ENCODE measurements around the gene ALKBH8.
A peak's percentile ranks its signal among the peaks of the same experiment; 100 is the strongest.
"Not testable (repeated sequence)": the region's sequence is repeated elsewhere in the genome, so short reads cannot be mapped to it uniquely, and the experiment has no call there.

ALKBH8 gene, protein sequence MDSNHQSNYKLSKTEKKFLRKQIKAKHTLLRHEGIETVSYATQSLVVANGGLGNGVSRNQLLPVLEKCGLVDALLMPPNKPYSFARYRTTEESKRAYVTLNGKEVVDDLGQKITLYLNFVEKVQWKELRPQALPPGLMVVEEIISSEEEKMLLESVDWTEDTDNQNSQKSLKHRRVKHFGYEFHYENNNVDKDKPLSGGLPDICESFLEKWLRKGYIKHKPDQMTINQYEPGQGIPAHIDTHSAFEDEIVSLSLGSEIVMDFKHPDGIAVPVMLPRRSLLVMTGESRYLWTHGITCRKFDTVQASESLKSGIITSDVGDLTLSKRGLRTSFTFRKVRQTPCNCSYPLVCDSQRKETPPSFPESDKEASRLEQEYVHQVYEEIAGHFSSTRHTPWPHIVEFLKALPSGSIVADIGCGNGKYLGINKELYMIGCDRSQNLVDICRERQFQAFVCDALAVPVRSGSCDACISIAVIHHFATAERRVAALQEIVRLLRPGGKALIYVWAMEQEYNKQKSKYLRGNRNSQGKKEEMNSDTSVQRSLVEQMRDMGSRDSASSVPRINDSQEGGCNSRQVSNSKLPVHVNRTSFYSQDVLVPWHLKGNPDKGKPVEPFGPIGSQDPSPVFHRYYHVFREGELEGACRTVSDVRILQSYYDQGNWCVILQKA

DNA sequence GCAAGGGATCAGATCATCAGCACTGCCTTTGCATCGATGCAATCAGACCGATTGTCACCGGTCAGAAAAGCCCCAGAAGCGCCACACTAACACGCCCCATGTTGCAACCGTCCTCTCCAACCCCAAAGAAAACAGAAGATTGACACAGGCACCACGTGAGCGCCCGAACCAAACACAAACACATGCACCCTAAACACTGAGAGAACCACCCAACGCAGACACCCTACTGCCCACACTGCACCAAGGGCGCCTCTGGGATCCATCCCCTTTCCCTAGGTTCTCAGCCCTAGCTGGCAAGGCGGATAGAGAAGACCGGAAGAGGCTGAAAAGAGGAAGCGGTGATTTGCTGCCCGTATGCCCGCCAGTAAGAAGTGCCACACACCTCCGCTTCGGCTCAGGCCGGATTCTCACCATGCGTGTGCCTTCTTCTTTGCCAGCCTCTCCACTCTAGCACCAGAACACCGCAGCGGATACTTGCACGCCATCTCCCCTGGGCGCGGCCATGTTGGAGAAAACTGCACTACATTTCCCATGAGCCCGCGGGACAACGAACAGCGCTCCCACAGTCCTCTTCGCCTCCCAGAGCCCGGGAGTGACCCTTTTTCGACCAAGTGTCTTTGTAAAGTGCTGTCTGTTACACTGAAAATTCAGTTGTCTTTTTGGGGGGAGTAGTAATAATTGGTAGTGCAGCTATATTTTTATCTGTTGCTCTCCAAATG, at the start of gene ALKBH8:
Gene ALKBH8, minus strand, starts transcription at position 517 of the 719 bp plus-strand sequence. CDS start 4,842 bp downstream, outside the sequence.
- peak; percentile 70 for DNase-seq

DNA sequence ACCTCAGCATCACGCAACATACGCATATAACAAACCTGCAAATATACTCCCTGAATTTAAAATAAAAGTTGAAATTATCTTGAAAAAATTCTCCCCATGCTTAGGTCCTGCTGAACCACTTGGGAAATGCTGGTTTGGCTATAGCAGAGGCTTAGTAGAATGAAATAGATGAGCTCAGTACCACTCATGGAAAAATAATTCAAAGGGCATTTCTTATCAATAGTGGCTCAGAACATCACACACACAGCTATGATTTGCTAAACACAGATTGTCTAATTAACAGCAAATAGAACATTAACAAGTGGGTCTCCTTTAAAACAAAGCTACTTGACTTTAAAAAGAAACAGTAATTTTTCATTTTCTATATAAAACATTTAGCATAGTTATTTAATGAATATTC, 46.9 kb upstream of the ALKBH8 start:
- DNase-seq: no peak

DNA sequence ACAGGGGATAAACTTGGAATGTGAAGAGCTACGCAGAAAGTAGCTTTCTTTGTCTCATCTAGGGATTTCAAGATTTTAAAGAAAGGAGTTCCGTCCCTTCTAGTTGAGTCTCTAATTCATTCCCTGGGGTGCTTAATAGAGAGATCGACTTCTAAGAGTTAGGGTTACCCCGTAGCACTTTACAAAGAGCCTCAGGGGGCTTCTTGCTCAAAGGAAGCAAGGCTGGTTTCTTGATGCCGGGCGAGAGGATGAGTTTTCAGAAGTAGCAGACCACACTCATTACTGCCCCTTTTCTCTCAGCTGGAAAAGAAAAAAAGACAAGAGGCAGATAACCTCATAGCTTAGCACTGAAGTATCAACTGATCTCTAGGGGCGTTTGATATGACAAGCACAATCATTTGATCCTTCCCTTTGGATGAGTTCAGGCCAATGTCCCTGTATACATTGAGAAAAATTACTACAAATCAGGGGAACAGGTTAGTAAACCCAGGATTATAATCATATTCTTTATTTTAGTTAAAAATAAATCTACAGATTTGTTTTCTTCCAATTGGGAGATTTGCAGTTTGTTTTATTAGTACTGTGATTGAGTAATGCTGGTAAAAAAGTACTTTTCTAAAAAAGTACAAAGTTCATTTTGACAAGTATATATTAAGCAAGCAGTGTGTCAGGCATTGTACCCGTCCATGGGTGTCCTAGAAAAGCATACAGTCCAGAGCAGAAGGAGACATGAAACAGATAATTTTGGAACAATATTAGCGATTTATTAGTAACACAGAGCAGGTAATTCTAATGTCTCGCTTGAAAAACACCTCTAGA, 44.1 kb upstream of the ALKBH8 start:
- DNase-seq: no peak

- DNase-seq: no peak
Measured at GRCh38 chr11:107608809-107609208, 43.3 kb upstream of the ALKBH8 start.

DNA sequence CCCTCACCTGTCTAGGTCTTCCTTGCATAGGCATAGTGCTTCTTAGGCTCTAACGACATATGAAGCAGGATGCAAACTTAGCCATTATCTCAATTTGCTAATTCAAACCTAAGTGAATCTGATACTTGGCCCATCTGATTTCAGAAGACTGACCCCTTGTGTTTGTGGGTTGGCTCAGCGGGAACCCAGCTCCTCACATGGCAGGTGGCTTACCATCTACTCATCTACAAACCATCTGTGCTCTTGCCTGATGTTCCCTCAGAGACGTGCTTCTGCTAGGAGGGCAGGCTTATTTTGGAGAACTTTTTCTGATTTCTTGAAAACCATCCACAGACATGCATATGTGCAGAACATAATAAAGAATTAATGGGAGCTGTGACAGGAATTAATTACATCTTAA, 40.6 kb upstream of the ALKBH8 start:
- DNase-seq: no peak

DNA sequence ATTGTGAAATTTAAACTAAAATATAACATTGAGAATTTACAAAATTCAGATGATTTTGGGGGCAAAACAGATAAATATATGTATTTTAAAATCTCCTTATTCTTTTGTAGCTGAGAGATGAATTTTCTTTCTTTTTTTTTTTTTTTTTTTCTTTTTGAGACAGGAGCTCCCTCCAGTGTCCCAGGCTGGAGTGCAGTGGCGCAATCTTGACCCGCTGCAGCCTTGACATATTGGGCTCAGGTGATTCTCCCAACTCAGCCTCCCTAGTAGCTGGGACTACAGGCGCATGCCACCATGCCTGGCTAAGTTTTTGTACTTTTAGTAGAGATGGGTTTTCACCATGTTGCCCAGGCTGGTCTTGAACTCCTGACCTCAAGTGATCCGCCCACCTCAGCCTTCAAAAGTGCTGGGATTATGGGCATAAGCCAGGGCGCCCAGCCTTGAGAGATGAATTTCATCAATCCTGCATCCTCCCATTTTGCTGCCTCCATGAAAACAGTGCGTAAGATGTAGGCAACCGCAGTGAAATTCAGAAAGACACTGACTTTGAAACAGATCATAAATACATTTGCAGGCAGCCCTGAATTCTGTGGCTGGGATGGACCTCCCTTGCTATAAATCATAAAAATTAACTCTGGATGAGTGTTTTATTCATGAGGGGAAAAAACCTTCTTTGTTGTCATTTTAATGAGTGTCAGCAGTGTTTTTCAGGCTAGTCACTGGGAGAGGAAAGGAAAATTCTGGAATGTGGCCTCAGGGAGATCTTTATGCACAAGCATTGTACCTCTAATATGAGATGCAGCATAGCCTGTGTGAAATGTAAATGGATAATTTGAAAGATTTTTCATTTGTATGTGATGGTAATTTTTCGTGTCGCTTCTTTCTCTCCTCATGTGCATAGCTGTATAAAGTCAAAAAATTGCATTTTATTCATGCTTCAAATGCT, 39.8 kb upstream of the ALKBH8 start:
- DNase-seq: no peak

DNA sequence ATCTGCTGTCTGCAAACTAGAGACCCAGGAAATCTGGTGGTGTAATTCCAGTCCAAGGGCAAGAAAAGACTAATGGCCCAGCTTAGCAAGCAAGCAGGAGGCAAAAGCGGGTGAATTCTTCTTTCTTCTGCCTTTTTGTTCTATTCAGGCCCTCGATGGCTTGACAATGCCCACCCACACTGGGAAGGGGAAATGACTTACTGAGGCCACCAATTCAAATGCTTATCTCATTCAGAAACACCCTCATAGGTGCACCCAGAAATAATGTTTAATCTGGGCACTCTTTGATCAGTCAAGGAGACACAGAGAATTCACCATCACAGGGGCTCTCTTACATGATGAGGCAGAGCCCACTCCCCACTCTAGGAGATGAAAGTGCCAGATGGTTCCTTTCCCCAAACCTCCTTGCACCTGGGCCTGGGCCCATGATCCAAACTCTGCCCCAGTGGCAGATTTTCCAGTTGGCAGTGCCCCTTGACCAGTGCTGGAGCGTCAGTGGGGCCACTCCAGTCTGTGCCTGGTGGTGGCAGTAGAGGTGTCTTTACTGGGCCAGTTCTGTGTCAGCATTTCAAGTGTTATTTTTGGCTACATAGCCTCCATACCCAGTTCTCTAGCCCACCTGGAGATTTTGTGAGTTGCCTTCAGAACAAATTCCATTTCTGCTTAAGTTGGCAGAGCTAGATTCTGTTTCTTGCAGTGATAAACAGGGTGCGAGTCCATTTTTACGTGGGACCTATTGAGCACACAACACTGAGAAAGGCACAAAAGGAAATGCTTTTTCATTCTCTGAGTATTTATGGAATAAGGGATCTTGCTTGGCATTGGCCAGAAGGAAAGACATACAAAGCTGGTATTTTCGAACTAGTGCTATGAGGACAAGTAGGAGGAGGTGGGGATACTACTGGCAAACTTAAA, 32.9 kb upstream of the ALKBH8 start:
- peak; percentile 9 for DNase-seq

GRCh38 chr11:107594736-107595135, 29.2 kb upstream of the ALKBH8 start:
- DNase-seq: no peak

DNA sequence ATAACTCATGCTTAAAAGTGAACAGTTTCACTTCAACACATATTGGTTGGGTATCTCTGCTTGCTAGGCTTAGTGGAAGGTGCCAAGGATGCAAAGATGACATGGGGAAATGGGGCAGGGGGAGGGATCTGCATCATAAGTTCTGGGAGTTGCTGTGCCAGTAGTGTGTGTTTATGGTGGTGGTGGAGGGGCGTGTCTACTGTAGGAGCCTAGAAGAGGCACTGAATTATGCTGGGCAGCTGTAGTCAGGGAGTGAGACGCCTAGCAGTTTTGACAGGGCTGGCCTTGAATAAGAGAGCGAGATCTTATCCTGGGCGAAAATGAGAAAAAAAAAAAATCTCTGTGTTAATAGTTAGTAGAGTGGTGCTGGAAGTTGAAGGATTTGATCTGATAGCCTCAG, 28.4 kb upstream of the ALKBH8 start:
- no peak for DNase-seq

DNA sequence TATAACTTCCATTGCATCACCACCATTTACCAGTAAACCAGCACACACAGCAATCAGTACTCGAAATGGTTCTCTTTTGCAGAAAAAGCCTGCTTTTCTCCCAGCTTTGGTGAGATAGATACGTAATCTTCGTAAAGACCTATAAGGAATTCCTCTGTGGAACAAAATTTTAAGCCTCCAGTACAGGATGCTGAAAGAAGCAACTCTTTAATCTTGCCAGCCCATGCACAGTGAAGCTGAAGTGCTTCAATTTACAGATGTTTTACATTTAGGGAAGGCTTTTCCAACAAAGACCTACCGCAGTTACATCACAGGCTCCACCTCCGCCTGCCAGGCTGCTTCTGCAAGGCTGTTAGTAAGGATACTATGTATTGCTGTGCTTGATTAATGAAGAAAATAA, 27.3 kb upstream of the ALKBH8 start:
- no peak for DNase-seq

DNA sequence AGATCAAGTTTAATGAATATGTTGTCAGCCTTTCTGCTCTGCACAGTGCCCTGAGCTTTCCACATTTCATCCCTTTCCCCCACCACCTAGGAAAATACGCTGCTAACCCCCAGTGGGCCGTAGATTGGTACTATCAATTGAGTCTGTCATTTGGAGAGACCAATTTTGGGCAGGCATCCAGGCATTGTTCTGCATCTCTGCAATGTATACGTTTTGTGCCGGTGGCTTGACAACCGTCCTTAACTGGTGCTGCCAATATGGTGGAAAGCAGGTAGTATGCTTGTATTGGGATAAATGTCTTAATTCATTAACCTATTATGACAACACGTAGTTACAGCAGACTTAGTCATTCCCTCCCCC, 26.7 kb upstream of the ALKBH8 start:
- DNase-seq: no peak

- peak; percentile 25 for DNase-seq
Measured at GRCh38 chr11:107591378-107592230, 26.1 kb upstream of the ALKBH8 start.

DNA sequence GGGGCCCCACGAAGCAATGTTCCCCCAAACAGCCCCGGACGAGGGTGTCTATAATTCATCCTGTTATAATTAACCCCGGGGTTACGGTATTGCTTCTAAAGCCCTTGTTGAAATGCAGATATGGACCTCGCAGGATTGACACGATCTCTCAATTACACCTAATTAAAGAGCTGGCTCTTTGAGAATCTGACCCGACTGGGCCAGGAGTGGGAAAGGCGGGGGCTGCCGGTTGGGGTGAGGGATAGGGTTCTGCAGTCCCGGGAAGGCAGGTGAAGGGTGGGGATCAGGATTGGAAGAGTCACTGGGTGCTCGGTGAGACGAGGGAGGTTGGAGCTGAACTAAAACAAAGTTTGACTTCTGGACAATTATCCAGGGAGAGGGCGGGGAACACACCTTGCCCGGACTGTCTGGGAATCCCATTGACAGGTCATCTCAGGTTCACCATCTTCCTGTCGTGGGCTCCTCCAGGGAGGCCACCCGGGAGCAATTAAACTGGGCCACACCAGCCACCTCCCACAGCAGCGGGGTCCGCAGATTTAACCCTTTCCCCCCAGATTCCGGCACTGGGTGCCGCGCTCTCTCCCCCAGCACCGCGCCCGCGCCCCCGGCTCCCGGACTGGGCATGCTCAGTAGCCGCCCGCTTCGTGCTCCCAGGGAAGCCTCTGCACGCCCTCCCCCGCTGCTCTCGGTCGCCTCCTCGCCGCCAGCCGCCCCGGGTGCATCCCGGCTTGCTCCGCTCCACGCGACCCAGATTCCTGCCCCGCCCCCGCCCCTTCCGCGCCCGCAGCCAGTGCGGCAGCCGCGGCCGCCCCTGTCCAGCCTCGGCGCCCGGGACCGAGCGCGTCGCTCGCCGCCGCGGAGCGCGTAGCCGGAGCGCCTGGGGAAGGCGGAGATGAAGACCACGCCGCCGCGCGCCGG, 25.2 kb upstream of the ALKBH8 start, which contains the start of gene ELMOD1:
Gene ELMOD1, plus strand, starts transcription at position 688 of the 918 bp plus-strand sequence. CDS start 27,043 bp downstream, outside the sequence.
- DNase-seq: peak; percentile 33

DNA sequence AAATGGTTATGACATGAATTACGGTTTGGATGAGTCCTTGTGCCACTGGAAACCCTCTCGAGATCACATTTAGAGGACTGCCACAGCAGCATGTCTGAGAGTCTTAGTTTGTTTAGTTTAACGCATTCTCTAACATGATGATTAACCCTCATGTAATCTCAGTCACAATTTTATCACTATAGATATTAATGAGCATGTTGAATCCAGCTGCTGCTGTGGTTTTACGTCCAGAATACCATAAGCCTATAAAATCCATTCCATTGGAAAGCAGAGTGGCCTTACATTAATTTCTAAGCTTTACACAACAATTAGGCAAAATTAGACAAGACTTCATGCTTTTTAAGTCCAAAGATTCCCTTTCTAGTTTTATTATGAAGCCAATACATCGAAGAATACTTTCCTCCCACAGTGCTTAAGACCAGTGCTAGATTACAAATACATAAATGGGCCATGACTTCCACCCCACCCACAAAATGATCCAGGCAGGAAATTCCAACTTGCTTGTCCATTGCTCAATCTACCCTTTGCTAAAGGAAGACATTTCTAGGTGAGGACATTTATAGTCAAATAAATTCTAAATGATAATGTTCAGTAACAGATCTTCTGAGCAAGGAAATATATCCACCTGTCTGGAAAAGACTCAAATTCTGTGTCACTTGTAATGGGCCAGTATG, 21.9 kb upstream of the ALKBH8 start:
- no peak for DNase-seq

GRCh38 chr11:107583629-107584195, 18.2 kb upstream of the ALKBH8 start:
- no peak for DNase-seq

DNA sequence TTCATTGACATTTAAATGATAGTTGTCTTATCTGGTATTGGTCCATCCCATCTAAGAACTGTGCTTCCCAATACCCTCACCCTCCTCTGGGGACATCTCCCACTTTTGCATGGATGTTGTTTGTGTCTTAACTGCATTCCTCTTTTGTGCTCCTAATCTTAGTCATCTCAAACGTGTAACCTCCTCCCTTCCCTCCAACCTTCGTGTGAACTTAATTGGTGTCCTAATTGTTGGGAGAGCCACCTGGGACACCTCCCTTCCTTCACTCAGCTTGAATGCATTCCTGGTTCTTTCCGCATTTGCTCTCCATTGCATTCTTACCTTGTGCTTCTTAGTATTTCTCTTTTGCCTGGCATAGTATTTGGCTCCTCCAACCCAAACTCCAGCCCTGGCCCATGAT, 15.6 kb upstream of the ALKBH8 start:
- DNase-seq: no peak

GRCh38 chr11:107579169-107579568, 13.6 kb upstream of the ALKBH8 start:
- DNase-seq: not testable (repeated sequence)
